Ishikawa (cell line): Measurements from ENCODE around the gene PTPRN2.

Experiments used
- CEBPB ChIP-seq: IDR thresholded peaks from 2 replicates; pipeline ENCODE4 v1.6.1; 2012
- CREB1 ChIP-seq: IDR thresholded peaks from 2 replicates; pipeline ENCODE4 v1.6.1; 2012; ENCODE audit warnings: low read depth
- EGR1 ChIP-seq: IDR thresholded peaks from 2 replicates; pipeline ENCODE4 v1.6.1; 2012
- EP300 ChIP-seq: IDR thresholded peaks from 2 replicates; pipeline ENCODE4 v1.6.1; 2012; ENCODE audit warnings: borderline replicate concordance
- FOXM1 ChIP-seq: IDR thresholded peaks from 2 replicates; pipeline ENCODE4 v1.6.1; 2012; ENCODE audit warnings: low read depth, borderline replicate concordance
- NFIC ChIP-seq: IDR thresholded peaks from 2 replicates; pipeline ENCODE4 v1.6.1; 2012
- RAD21 ChIP-seq: IDR thresholded peaks from 2 replicates; pipeline ENCODE4 v1.6.1; 2012; ENCODE audit warnings: low read depth
- TAF1 ChIP-seq: IDR thresholded peaks from 2 replicates; pipeline ENCODE4 v1.6.1; 2012; ENCODE audit warnings: low read depth, mild to moderate bottlenecking
- TCF12 ChIP-seq: IDR thresholded peaks from 2 replicates; pipeline ENCODE4 v1.6.1; 2012; ENCODE audit warnings: low read depth
- TEAD4 ChIP-seq: IDR thresholded peaks from 2 replicates; pipeline ENCODE4 v1.6.1; 2012
- YY1 ChIP-seq: IDR thresholded peaks from 2 replicates; pipeline ENCODE4 v1.6.1; 2012; ENCODE audit warnings: low read depth
- ZBTB7A ChIP-seq: IDR thresholded peaks from 2 replicates; pipeline ENCODE4 v1.6.1; 2012; ENCODE audit warnings: low read depth
- TF ChIP-seq, protein P1 (sequence below): IDR thresholded peaks from 2 replicates; pipeline ENCODE4 v1.6.1; 2012; ENCODE audit warnings: low read depth, mild to moderate bottlenecking
- TF ChIP-seq, protein P2 (sequence below): IDR thresholded peaks from 2 replicates; pipeline ENCODE4 v1.6.1; 2012
- TF ChIP-seq, protein P3 (sequence below): IDR thresholded peaks from 2 replicates; pipeline ENCODE4 v1.6.1; 2012

The PTPRN2 gene

DNA sequence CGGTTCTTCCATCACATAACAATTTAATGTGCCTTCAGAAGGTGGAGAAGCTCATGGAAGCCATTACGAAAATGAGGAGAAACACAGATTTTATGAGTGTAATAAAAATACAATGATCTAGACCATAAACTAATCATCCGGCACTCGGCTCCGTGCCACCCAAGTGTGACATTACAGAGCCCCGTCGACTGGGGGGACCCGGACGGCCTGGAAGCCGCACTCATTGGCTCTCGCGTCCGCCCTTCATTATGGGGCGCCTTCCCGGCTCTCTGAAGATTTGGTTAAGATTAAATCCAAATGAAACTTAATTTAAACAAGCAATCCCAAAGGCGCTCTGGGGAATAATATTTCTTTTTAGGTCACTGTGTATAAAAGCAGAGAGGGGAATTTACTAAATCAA is 1008.2 kb downstream of the PTPRN2 start:
- TF ChIP-seq FOXM1 (no peak), ZBTB7A (no peak), TEAD4 (no peak), TCF12 (no peak), YY1 (no peak), EP300 (no peak), NFIC (no peak), EGR1 (no peak), TAF1 (no peak), CREB1 (no peak), RAD21 (no peak), CEBPB (no peak)
- TF ChIP-seq, protein P1, sequence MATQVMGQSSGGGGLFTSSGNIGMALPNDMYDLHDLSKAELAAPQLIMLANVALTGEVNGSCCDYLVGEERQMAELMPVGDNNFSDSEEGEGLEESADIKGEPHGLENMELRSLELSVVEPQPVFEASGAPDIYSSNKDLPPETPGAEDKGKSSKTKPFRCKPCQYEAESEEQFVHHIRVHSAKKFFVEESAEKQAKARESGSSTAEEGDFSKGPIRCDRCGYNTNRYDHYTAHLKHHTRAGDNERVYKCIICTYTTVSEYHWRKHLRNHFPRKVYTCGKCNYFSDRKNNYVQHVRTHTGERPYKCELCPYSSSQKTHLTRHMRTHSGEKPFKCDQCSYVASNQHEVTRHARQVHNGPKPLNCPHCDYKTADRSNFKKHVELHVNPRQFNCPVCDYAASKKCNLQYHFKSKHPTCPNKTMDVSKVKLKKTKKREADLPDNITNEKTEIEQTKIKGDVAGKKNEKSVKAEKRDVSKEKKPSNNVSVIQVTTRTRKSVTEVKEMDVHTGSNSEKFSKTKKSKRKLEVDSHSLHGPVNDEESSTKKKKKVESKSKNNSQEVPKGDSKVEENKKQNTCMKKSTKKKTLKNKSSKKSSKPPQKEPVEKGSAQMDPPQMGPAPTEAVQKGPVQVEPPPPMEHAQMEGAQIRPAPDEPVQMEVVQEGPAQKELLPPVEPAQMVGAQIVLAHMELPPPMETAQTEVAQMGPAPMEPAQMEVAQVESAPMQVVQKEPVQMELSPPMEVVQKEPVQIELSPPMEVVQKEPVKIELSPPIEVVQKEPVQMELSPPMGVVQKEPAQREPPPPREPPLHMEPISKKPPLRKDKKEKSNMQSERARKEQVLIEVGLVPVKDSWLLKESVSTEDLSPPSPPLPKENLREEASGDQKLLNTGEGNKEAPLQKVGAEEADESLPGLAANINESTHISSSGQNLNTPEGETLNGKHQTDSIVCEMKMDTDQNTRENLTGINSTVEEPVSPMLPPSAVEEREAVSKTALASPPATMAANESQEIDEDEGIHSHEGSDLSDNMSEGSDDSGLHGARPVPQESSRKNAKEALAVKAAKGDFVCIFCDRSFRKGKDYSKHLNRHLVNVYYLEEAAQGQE, result no peak
- TF ChIP-seq, protein P2, sequence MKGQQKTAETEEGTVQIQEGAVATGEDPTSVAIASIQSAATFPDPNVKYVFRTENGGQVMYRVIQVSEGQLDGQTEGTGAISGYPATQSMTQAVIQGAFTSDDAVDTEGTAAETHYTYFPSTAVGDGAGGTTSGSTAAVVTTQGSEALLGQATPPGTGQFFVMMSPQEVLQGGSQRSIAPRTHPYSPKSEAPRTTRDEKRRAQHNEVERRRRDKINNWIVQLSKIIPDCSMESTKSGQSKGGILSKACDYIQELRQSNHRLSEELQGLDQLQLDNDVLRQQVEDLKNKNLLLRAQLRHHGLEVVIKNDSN, result no peak
- TF ChIP-seq, protein P3, sequence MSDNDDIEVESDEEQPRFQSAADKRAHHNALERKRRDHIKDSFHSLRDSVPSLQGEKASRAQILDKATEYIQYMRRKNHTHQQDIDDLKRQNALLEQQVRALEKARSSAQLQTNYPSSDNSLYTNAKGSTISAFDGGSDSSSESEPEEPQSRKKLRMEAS, result no peak

DNA sequence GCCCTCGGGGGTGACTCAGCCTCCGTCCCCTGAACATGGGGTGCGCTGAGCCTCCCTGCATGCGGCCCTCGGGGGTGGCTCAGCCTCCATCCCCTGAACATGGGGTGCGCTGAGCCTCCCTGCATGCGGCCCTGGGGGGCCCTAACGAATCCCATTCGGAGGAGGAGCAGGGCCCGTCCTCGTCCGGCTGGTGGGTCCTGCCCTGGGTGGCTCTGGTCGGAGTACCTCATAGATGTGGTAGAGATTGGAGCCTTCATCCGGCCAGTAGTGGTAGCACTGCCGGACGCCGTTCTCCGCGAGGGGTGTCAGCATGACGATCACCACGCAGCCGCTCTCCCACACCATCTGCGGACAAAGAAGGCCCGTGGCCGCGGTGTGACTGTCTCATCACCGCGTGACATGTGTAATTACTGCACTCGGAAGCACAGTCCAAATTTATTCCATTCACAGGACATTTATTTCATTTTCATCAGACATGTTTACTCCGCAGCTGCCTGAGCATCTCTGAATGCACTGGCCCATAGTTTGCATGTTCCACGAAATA is 1009.8 kb downstream of the PTPRN2 start:
- TF ChIP-seq, protein P3, result no peak
- no peak for TF ChIP-seq CEBPB
- no peak for TF ChIP-seq CREB1
- no peak for TF ChIP-seq EP300
- TF ChIP-seq, protein P2, result no peak
- TF ChIP-seq, protein P1, result no peak

DNA sequence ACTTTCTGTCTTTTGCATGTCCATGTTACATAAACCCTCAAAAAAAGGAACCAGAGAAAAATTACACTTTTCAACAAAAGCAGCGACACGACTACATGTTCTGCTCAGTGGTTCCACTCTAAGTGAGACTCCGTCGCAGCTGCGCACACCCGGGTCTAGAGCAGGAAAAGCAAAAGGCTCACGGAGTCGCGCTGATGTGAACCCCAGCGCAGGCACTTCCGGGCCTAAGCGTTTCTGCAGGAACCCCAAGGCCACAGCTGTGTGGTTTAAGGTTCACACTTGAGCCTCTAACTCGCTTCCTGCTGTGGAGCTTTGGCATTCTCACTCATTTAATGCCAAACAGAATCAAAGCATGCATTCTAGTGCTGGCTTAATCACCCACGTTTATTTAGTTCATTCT is 1010.6 kb downstream of the PTPRN2 start:
- no peak for TF ChIP-seq TEAD4
- TF ChIP-seq, protein P2, result no peak
- no peak for TF ChIP-seq NFIC
- no peak for TF ChIP-seq YY1

DNA sequence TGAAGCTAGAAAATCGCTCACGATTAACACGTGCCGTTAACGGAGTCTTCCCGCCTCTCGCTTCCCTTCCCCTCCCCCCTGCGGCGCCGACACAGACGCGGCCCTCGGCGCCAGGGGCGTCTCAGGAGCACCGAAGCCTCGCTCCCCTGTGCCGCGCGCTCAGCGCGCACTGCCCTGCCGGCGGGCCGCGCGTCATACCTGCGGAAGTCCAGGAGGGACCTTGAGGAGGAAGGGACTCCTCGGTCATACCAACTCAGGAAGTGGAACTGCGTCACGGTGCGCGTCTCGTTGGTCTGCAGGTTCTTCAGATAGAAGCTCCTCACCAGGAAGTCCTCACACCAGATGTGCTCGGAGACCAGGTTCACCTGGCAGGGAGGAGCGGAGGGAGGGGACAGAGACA is 1011.2 kb downstream of the PTPRN2 start:
- TF ChIP-seq TAF1 (no peak), EP300 (no peak)
- TF ChIP-seq, protein P1, result no peak

DNA sequence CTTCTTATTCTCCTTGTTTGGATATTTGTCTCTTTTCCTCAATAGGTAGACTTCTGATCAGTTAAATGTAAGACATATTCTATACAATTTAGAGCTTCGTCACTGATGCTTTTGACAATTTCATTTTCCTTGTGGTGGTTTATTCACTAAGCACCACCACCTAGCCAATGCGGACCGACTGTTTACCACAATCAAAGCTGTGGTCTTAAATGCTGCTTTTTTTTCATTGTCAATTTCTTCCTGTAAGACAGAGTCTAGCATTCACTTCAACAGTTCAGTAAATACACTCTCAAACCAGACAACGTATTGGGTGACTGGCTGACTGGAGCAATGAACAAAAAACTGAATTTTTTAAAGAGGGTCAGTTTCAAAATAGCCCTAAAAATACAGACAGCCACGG is 1011.8 kb downstream of the PTPRN2 start:
- no peak for TF ChIP-seq TCF12
- TF ChIP-seq TEAD4, result no peak
